ENCODE results near the gene ACR. TPM values are rescaled to one million over a fixed set of nuclear protein-coding genes. Genes with fewer than 3 reads are reported as not detected.

Gene ACR
- total RNA-seq, 1 experiment from 2014 or later = not detected

DNA sequence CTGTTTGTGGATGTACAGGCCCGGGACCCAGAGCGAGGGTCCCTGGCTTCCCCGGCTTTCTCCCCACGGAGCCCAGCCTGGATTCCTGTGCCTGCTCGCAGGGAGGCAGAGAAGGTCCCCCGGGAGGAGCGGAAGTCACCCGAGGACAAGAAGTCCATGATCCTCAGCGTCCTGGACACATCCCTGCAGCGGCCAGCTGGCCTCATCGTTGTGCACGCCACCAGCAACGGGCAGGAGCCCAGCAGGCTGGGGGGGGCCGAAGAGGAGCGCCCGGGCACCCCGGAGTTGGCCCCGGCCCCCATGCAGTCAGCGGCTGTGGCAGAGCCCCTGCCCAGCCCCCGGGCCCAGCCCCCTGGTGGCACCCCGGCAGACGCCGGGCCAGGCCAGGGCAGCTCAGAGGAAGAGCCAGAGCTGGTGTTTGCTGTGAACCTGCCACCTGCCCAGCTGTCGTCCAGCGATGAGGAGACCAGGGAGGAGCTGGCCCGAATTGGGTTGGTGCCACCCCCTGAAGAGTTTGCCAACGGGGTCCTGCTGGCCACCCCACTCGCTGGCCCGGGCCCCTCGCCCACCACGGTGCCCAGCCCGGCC is 16.7 kb upstream of the ACR start:
- CTCF ChIA-PET = no interaction called here
- no peaks in the 10 kb centered on the region for H4K20me1 ChIP-seq (ENCODE audit: insufficient read depth)
- no TSS peak for BruUV-seq (replicated peaks)

DNA sequence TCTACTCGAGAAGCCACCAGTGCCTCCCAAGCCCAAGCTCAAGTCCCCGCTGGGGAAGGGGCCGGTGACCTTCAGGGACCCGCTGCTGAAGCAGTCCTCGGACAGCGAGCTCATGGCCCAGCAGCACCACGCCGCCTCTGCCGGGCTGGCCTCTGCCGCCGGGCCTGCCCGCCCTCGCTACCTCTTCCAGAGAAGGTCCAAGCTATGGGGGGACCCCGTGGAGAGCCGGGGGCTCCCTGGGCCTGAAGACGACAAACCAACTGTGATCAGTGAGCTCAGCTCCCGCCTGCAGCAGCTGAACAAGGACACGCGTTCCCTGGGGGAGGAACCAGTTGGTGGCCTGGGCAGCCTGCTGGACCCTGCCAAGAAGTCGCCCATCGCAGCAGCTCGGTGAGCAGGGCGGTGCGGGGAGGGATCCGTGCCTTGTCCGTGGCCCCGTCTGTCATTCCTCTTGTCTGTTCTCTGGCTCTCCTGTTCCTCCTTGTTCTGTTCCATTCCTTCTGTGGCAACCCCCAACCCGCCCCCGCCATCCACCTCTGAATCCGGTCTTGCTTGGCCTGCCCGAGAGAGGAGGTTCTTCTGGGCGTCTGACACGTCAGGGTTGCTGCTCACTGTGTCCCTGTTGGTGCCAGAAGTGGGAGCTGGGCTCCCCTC is 15.8 kb upstream of the ACR start:
- no peaks in the 10 kb centered on the region for H3K27me3 ChIP-seq (ENCODE audit: insufficient read depth, low read depth)
- H3K4me3 ChIP-seq = no peak overlapping the region
- BruUV-seq (replicated peaks) = no TSS peak
- H2AFZ ChIP-seq = no peak overlapping the region
- no peaks in the 10 kb centered on the region for H3K36me3 ChIP-seq (ENCODE audit: low read depth)
- no peak overlapping the region for H3K4me2 ChIP-seq
- H4K20me1 ChIP-seq (ENCODE audit: insufficient read depth) = no peaks in the 10 kb centered on the region
- no peak overlapping the region for H3K27ac ChIP-seq
- no peaks in the 10 kb centered on the region for H3K4me1 ChIP-seq (replicated peaks; ENCODE audit: insufficient read depth)
- TF ChIP-seq, protein P1, sequence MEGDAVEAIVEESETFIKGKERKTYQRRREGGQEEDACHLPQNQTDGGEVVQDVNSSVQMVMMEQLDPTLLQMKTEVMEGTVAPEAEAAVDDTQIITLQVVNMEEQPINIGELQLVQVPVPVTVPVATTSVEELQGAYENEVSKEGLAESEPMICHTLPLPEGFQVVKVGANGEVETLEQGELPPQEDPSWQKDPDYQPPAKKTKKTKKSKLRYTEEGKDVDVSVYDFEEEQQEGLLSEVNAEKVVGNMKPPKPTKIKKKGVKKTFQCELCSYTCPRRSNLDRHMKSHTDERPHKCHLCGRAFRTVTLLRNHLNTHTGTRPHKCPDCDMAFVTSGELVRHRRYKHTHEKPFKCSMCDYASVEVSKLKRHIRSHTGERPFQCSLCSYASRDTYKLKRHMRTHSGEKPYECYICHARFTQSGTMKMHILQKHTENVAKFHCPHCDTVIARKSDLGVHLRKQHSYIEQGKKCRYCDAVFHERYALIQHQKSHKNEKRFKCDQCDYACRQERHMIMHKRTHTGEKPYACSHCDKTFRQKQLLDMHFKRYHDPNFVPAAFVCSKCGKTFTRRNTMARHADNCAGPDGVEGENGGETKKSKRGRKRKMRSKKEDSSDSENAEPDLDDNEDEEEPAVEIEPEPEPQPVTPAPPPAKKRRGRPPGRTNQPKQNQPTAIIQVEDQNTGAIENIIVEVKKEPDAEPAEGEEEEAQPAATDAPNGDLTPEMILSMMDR (conservative IDR thresholded peaks at IDR 0.05) = no peak
- TF ChIP-seq EZH2 (IDR thresholded peaks at IDR 0.05; ENCODE audit: low read depth) = no peak
- H3K9me2 ChIP-seq (ENCODE audit: insufficient read depth) = no peaks in the 10 kb centered on the region
- no peaks in the 10 kb centered on the region for H3K79me2 ChIP-seq (ENCODE audit: low read depth)
- no peaks in the 10 kb centered on the region for H3F3A ChIP-seq (ENCODE audit: insufficient read depth, low read depth)
- intact Hi-C loops (cut with micrococcal nuclease; ENCODE audit: unreplicated experiment) = no loop called here
- CTCF ChIA-PET = no interaction called here
- DNase-seq = no peak
- POLR2A ChIA-PET (ENCODE audit: unreplicated experiment) = no interaction called here
- no peaks in the 10 kb centered on the region for H3K9me3 ChIP-seq (ENCODE audit: insufficient read depth, low read depth)

More for the DNA sequence above, 16.7 kb upstream of the ACR start:
- no peak overlapping the region for H3K4me3 ChIP-seq
- H3K9me3 ChIP-seq (ENCODE audit: insufficient read depth, low read depth) = no peaks in the 10 kb centered on the region
- no peaks in the 10 kb centered on the region for H3K27me3 ChIP-seq (ENCODE audit: insufficient read depth, low read depth)
- H2AFZ ChIP-seq = no peak overlapping the region
- H3K27ac ChIP-seq = no peak overlapping the region
- intact Hi-C loops (cut with micrococcal nuclease; ENCODE audit: unreplicated experiment) = no loop called here
- H3K9me2 ChIP-seq (ENCODE audit: insufficient read depth) = no peaks in the 10 kb centered on the region
- no peaks in the 10 kb centered on the region for H3K4me1 ChIP-seq (replicated peaks; ENCODE audit: insufficient read depth)
- no peak for TF ChIP-seq EZH2 (IDR thresholded peaks at IDR 0.05; ENCODE audit: low read depth)
- TF ChIP-seq, protein P1 (conservative IDR thresholded peaks at IDR 0.05) = no peak
- POLR2A ChIA-PET (ENCODE audit: unreplicated experiment) = no interaction called here
- H3K4me2 ChIP-seq = no peak overlapping the region
- H3K79me2 ChIP-seq (ENCODE audit: low read depth) = no peaks in the 10 kb centered on the region
- DNase-seq = no peak
- no peaks in the 10 kb centered on the region for H3K36me3 ChIP-seq (ENCODE audit: low read depth)
- H3F3A ChIP-seq (ENCODE audit: insufficient read depth, low read depth) = no peaks in the 10 kb centered on the region

DNA sequence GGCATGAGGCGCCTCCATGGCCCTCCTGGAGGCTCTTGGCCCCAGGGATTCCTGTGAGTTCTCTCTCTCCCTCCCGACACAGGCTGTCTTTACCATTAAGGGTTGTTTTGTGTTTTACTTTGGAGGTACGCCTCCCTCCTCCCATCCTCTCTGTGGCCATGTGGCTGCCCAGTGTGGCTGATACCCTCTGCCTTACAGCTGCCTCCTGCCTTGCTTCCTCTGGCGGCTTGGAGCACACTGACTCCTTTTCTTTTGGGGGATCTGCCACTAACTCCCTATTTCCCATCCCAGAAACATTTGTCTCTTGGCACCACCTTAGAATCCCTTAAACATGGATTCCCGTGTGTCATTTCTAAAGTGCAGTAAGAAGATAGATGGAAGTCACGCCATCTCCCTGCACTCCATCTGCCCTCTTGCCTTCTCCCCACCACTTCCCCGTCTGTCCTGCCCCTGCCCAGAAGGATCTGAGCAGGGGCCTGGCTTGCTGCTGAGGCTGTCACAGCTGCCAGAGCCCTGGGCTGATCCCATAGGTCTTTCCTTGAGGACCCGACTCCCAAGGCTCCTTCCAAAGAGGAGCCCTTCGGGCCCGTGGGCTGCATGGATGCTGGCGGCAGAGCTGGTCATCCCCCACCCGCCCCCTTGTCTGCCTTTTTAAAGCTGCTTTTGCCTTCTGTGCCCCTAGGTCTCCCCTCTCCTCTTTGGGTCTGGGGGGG is 15.1 kb upstream of the ACR start:
- Histone ChIP-seq H3K79me2 (ENCODE audit: low read depth) (no peaks in the 10 kb centered on the region), H3K9me3 (ENCODE audit: insufficient read depth, low read depth) (no peaks in the 10 kb centered on the region), H4K20me1 (ENCODE audit: insufficient read depth) (no peaks in the 10 kb centered on the region), H3K9me2 (ENCODE audit: insufficient read depth) (no peaks in the 10 kb centered on the region), H2AFZ (no peak overlapping the region), H3K4me1 (replicated peaks; ENCODE audit: insufficient read depth) (no peaks in the 10 kb centered on the region), H3K27me3 (ENCODE audit: insufficient read depth, low read depth) (no peaks in the 10 kb centered on the region), H3K4me2 (no peak overlapping the region), H3K27ac (no peak overlapping the region), H3K36me3 (ENCODE audit: low read depth) (no peaks in the 10 kb centered on the region), H3F3A (ENCODE audit: insufficient read depth, low read depth) (no peaks in the 10 kb centered on the region), H3K4me3 (no peak overlapping the region)
- CTCF ChIA-PET = no interaction called here
- no TSS peak for BruUV-seq (replicated peaks)
- POLR2A ChIA-PET (ENCODE audit: unreplicated experiment) = no interaction called here
- intact Hi-C loops (cut with micrococcal nuclease; ENCODE audit: unreplicated experiment) = no loop called here
- TF ChIP-seq, protein P1 (conservative IDR thresholded peaks at IDR 0.05) = no peak
- TF ChIP-seq EZH2 (IDR thresholded peaks at IDR 0.05; ENCODE audit: low read depth) = no peak
- DNase-seq = no peak

Data from PC-9 (cell line).